SU-DHL-6 (cell line): ENCODE measurements around the gene LSP1.

Experiments
- H2AFZ ChIP-seq: fragments of 200-600 bp; sonication (generic); 2 replicates; pipeline ENCODE4 v1.6.1; 2014; ENCODE audit warnings: low read depth, mild to moderate bottlenecking, moderate library complexity, mixed read lengths, antibody characterized with exemption, low read length; ENCODE audit not compliant: severe bottlenecking
- H3F3A ChIP-seq: fragments of 200-600 bp; shearing (Covaris generic); 2 replicates; pipeline ENCODE4 v1.6.0; 2016; ENCODE audit warnings: antibody characterized with exemption, mild to moderate bottlenecking; ENCODE audit not compliant: insufficient read depth
- H3K27ac ChIP-seq: fragments of 200-600 bp; sonication (generic); 2 replicates; pipeline ENCODE4 v1.5.1; 2016; ENCODE audit warnings: low read depth, mild to moderate bottlenecking, low read length, moderate library complexity, mixed read lengths
- H3K27me3 ChIP-seq: fragments of 200-600 bp; sonication (generic), shearing (Covaris generic); 2 replicates; pipeline ENCODE4 v1.6.0; 2014; ENCODE audit warnings: mild to moderate bottlenecking, low read length
- H3K36me3 ChIP-seq: fragments of 200-600 bp; sonication (generic); 2 replicates; pipeline ENCODE4 v1.6.1; 2014; ENCODE audit warnings: mild to moderate bottlenecking, low read length, mixed read lengths
- H3K4me2 ChIP-seq: fragments of 300-600, 200-600 bp; shearing (Covaris generic), sonication (generic); 2 replicates; pipeline ENCODE4 v1.6.0; 2014; ENCODE audit warnings: low read length, low read depth, mild to moderate bottlenecking; ENCODE audit not compliant: poor library complexity, severe bottlenecking
- H3K4me3 ChIP-seq: fragments of 200-600 bp; sonication (generic); 2 replicates; pipeline ENCODE4 v1.5.1; 2014; ENCODE audit warnings: antibody characterized with exemption, low read length, mild to moderate bottlenecking, mixed read lengths; ENCODE audit not compliant: insufficient read depth, poor library complexity, severe bottlenecking
- H3K79me2 ChIP-seq: fragments of 200-600 bp; sonication (generic); 2 replicates; pipeline ENCODE4 v1.6.1; 2014; ENCODE audit warnings: mild to moderate bottlenecking, low read length, moderate library complexity; ENCODE audit not compliant: insufficient read depth
- H3K9ac ChIP-seq: fragments of 200-600 bp; sonication (generic); 2 replicates; pipeline ENCODE4 v1.7.0; 2014; ENCODE audit warnings: mild to moderate bottlenecking, low read length
- H3K9me2 ChIP-seq: fragments of 200-600 bp; sonication (generic); replicated peaks from 2 replicates; pipeline ENCODE4 v1.6.1; 2014; ENCODE audit warnings: low read length; ENCODE audit not compliant: insufficient read depth
- H3K9me3 ChIP-seq: fragments of 200-600 bp; sonication (generic); 2 replicates; pipeline ENCODE4 v1.6.1; 2014; ENCODE audit warnings: low read length, mixed read lengths; ENCODE audit not compliant: insufficient read depth
- H4K20me1 ChIP-seq: fragments of 200-600 bp; sonication (generic); 2 replicates; pipeline ENCODE4 v1.6.1; 2014; ENCODE audit warnings: low read depth, mild to moderate bottlenecking, antibody characterized with exemption, low read length, moderate library complexity, mixed read lengths
- EZH2phosphoT487 ChIP-seq: fragments of 200-600 bp; sonication (generic), shearing (Covaris generic); conservative IDR thresholded peaks from 2 replicates; pipeline ENCODE4 v1.6.1; 2018; ENCODE audit warnings: mild to moderate bottlenecking, antibody characterized with exemption, low read length, moderate library complexity, mixed read lengths
- TF ChIP-seq, protein P1 (sequence below): fragments of 200-600 bp; sonication (generic); IDR thresholded peaks from one replicate; pipeline ENCODE4 v1.5.1; 2017; ENCODE audit warnings: antibody characterized with exemption, mild to moderate bottlenecking, low read length, moderate library complexity; ENCODE audit not compliant: insufficient read depth, poor library complexity, severe bottlenecking

The LSP1 gene

DNA sequence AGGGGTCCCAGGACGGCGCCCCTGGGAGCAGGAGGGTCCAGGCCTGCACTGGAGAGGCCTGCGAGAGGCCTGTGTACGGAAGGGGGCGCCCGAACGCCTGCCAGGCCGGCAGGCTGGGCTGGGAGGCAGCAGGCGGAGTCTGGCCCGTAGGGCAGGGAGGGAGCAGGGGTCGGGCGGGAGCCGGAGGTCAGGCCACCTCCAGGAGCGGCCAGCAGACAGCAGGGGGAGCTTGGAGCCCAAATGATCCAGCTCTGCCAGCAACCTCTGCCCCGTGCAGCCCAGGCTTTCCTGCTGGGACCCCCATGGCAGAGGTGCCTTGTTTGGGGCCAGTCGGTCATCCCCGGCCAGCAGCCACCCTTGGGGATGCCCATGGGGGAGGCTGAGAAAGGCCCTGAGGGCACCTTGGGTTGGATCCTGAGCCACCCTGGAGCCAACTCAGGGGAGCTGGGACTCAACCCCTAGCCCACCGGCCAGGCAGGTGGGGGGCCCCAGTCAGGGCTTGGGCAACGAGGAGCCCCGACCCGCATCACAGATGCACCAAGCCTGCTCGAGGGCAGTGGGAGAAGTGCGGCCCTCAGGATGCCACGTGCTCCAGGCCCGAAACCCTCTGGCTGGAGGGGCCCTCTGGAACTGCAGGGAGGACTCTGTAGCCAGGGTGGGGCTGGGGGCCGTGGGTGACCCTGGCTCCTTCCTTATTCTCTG, 27.7 kb upstream of the LSP1 start:
- Histone ChIP-seq H3K4me2 (no peak overlapping the region), H3K9me3 (no peaks in the 10 kb centered on the region), H3K27me3 (no peaks in the 10 kb centered on the region), H3K9ac (no peak overlapping the region), H3K79me2 (no peaks in the 10 kb centered on the region), H3K36me3 (no peaks in the 10 kb centered on the region), H4K20me1 (no peaks in the 10 kb centered on the region), H3K9me2 (no peaks in the 10 kb centered on the region), H3K4me3 (no peak overlapping the region), H3F3A (no peaks in the 10 kb centered on the region), H3K27ac (no peak overlapping the region), H2AFZ (no peak overlapping the region)
- TF ChIP-seq, protein P1, sequence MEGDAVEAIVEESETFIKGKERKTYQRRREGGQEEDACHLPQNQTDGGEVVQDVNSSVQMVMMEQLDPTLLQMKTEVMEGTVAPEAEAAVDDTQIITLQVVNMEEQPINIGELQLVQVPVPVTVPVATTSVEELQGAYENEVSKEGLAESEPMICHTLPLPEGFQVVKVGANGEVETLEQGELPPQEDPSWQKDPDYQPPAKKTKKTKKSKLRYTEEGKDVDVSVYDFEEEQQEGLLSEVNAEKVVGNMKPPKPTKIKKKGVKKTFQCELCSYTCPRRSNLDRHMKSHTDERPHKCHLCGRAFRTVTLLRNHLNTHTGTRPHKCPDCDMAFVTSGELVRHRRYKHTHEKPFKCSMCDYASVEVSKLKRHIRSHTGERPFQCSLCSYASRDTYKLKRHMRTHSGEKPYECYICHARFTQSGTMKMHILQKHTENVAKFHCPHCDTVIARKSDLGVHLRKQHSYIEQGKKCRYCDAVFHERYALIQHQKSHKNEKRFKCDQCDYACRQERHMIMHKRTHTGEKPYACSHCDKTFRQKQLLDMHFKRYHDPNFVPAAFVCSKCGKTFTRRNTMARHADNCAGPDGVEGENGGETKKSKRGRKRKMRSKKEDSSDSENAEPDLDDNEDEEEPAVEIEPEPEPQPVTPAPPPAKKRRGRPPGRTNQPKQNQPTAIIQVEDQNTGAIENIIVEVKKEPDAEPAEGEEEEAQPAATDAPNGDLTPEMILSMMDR = peak; percentile 76
- TF ChIP-seq EZH2phosphoT487 = no peak

DNA sequence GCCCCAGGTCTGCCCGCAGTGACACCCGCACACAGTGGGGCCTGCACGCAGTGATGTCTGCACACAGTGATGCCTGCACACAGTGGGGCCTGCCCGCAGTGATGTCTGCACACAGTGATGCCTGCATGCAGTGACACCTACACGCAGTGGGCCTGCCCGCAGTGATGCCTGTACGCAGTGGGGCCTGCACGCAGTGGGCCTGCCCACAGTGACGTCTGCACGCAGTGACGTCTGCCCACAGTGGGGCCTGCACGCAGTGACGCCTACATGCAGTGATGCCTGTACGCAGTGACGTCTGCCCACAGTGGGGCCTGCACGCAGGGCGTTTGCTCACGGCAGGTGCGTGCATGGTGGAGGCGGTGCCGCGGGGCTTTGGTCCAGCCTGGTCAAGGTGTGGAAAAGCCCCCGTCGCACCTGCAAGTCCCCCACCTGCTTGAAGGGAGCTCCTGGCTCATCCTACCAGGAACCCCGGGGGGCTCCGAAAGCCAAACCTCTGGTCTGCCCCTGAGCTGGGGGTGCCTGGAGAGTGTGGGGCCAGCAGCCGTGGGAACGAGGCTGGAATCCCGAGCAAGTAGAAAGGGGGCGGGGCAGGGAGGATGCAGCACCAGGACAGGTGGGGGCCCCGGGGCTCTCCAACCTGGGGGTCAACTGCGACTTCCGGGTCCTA, 27.0 kb upstream of the LSP1 start:
- Histone ChIP-seq H4K20me1 (no peaks in the 10 kb centered on the region), H3K27ac (no peak overlapping the region), H3K9me2 (no peaks in the 10 kb centered on the region), H3K4me3 (no peak overlapping the region), H3K27me3 (no peaks in the 10 kb centered on the region), H3K9ac (no peak overlapping the region), H3K36me3 (no peaks in the 10 kb centered on the region), H3K4me2 (no peak overlapping the region), H2AFZ (no peak overlapping the region), H3F3A (no peaks in the 10 kb centered on the region), H3K79me2 (no peaks in the 10 kb centered on the region), H3K9me3 (no peaks in the 10 kb centered on the region)
- TF ChIP-seq, protein P1 = no peak
- TF ChIP-seq EZH2phosphoT487 = no peak

GRCh38 chr11:1826552-1827094, 26.3 kb upstream of the LSP1 start:
- Histone ChIP-seq H3K79me2 (no peaks in the 10 kb centered on the region), H3K9me3 (no peaks in the 10 kb centered on the region), H3K27ac (no peak overlapping the region), H3K4me2 (no peak overlapping the region), H3K9me2 (no peaks in the 10 kb centered on the region), H2AFZ (no peak overlapping the region), H3K36me3 (no peaks in the 10 kb centered on the region), H3K9ac (no peak overlapping the region), H3F3A (no peaks in the 10 kb centered on the region), H3K27me3 (no peaks in the 10 kb centered on the region), H3K4me3 (no peak overlapping the region), H4K20me1 (no peaks in the 10 kb centered on the region)
- TF ChIP-seq, protein P1 = peak; percentile 33
- TF ChIP-seq EZH2phosphoT487 = no peak
